Stimulated activated CD4-positive, alpha-beta T cell treated with anti-CD3 and anti-CD28 coated beads, Interleukin-1b, Interleukin-23, amount 100 ng/mL, for 1 hour (primary cell): ENCODE data around the gene DENND2D.
A peak's percentile ranks its signal among the peaks of the same experiment; 100 is the strongest.

Source experiments
- DNase-seq, 2 donors: peaks; one replicate each; pipeline ENCODE4 v3.0.0-alpha.2; 2020; ENCODE audit warnings: low read depth in 2 of 2

DENND2D gene

DNA sequence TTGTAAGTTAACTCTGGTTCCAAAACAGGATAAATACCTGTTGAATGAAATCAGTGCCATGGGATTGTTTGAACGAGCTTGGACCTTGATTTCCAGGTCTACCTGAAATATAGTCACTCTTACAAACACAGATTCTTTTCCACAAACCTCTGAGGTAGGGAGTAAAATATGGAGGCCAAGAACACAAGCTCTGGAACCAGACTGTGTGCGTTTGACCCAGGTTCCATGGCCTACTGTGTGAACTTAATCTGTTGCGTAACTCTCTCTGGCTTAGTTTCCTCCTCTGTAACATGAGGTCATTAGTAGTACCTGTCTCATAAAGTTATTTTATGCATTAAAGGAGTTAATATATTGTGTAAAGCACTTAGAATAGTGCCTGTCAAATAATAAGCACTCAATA, 25.1 kb downstream of the DENND2D start:
- no peak for DNase-seq

DNA sequence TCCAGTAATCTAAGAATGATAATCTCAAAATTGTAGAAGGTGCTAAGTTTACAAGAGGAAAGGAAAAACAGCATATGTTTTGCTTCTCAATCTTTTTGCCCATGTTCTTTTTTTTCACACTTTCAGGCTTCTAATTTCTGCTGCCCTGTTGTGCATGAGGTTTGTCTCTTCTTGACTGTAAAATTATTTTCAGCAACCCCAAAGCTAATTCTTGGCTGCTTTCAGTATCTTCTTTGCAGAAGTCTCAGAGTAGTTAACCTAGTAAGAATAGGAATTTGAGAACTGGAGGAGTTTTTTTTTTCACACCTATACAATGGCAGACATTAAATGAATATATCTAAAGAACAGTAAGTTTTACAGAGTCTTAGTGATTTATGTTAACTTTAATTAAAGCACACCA, 26.4 kb downstream of the DENND2D start:
- no peak for DNase-seq

DNA sequence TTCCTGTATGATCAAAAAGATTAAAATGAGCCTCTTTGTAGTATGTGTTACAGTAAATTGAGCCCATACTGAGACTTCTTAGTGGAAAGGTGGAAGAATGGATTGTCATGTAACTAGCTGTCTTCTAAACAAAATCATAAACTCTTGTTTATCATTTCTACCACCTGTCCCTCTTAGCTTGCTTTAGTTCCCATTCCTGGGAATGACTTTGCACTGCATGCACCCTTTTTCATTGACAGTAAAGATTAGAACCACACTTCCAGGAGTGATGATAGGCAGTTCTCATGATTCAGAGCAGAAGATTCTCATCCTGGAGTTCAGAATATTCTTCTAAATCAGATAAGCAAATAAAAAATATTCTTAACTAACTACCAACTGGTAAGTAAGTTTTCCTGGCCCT, 28.0 kb downstream of the DENND2D start:
- no peak for DNase-seq

DNA sequence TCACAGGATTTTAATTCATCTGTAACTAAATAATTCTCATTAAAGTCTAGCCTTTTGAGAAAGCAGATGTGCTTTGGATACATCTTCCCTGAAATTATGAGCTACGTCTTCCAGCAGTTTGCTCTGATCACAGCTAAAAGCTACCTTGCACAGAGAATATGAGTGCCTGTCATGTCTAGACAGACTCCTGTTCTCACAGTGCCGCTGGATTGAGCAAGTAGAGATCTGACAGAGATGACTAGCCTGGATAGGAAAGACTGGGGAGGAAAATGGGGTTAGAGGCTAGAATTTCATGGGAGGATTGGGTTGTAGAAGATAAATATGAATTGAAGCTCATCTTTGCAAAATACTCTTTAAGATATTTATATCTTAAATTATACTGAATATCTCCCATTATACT, 36.3 kb downstream of the DENND2D start:
- DNase-seq, result no peak

DNA sequence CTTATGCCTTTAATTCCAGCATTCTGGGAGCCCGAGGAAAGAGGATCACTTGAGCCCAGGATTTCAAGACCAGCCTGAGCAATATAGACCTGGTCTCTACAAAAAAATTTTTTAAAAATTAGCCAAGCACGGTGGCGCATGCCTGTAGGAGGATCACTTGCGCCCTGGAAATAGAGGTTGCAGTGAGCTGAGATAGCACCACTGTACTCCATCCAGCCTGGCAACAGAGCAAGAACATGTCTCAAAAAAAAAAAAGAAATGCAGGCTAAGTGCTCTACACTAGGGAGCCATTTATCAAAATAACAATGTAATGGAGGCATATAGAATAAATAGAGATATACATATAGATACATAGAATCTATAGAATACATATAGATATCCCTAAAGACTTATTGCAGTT, 37.1 kb downstream of the DENND2D start:
- no peak for DNase-seq

DNA sequence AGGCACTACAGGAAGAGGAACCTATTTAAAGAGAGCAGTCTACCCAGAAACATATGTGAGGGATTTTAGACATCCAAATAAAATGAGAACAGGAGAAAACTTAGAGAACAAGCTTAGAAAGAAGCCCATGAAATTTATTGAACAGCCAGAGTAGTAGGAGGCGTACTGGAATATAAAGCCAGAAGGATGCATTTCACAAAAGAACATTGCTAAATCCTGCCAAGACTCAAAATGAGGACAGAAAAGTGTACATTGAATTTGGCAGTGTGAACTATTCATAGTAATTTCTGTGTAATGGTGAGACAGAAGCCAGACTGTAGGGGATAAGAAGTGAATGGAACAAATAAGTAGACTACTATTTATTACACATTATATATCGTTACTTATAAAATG, 38.0 kb downstream of the DENND2D start:
- DNase-seq, result no peak

DNA sequence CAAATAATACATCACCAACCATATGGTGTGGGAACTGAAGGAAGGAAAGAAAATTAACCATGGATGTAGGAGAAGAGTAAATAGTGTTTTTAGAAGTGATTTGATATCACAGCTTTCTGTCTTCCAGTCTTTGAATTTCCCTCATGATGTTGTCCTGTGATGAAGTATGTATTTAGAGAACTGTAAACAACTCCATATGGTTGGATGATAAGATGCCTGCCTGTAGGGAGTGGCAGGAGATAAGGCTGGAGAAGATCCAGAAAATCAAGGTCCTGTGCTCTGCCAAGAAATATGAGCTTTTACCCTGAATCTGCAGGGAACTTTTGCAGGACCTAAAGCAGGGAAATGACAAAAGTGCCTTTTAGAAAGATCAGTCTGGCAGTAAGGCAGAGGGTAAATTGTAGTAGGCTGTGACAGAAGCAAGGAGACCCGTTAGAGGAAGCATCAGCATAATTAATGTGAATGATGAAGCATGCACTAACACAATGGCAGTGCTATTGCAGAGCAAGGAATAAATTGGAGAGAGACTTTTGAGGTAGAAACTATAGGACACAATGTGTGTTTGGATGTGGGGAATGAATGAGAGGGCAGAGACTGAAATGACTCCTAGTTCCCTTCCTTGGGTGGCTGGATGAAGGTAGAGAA, 38.5 kb downstream of the DENND2D start:
- DNase-seq, result no peak

DNA sequence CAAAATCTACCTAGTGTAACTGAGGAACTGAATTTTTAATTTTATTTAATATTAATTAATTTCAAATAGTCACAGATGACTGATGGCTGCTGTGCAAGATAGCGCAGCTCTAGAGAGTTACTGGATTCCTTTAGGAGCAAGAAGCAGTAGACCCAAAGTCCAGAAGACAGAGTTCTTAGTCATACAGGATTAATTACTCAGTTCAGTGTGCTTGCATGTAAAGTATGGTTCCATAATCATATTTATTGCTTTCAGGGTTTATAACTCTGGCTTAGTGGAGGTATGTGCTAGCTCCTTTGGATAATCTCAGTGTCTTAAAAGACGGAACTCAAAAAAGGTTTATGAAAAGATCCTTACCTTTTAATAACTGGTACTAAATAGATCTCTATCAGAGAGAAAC, 43.0 kb downstream of the DENND2D start:
- DNase-seq, result no peak

DNA sequence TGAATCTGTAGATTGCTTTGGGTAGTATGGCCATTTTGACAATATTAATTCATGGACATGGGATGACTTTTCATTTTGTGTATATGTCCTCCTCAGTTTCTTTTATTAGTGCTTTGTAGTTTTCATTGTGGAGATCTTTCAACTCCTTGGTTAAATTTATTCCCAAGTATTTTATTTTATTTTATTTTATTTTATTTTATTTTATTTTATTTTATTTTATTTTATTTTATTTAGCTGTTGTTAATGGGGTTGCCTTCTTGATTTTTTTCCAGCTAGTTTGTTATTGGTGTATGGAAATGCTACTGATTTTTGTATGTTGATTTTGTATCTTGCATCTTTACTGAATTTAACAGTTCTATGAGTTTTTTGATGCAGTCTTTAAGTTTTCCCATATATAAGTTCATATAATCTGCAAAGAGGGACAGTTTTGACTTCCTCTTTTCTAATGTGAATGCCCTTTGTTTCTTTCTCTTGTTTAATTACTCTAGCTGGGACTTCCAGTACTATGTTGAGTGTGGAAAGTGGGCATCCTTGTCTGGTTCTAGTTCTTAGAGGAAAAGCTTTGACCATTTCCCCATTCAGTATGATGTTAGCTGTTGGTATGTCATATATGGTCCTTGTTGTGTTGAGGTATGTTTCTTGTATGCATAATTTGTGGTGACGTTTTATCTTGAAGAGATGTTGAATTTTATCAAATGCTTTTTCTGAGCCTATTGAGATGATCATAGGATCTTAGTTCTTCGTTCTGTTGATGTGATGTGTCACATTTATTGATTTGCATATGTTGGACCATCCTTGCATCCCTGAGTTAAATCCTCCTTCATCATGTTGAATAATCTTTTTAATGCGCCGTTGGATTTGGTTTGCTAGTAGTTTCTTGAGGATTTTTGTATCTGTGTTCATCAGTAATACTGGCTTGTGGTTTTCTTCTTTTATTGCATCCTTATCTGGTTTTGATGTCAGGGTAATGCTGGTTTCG, 46.1 kb downstream of the DENND2D start:
- no peak for DNase-seq

DNA sequence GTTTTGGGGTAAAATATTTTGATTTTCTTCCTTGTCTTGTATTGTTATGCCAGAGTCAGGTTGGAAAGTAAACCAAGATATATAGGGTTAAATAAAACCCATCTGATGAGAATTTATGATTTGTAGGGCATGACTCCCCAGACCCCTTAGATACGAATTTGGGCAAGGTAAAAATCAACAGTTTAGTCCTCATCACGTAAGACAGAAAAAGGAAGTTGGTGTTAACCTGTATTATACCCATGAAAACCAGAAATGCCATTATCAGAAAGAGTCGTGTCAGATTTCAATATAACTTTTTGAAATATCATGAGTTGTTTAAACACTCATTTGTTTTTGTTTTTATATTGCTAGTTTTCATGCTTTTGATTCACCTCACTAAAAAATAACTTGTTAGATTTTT, 48.6 kb downstream of the DENND2D start:
- DNase-seq, result no peak

DNA sequence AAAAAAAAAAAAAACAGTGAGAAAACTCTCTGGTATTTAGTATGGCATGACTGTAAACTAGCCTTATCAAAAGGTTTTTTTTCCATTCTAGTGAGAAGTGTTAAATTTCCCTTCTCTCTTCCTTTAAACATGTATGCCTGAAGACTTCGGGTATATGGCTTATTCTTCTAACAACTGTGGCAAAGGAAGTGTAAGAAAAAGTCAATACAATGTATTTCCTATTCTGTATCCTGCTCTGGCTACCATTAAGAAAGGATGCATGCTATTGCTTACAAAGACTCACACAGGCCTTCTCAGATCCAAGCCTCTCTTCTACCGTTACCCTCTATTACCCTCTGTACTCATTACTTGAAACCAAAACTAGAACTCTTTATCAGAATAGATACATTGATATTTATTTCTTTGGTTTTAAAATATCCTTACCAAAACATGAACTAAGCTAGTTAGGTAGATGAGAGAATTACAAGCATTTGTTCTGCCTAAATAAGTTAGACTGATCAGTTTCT, 52.0 kb downstream of the DENND2D start:
- no peak for DNase-seq

DNA sequence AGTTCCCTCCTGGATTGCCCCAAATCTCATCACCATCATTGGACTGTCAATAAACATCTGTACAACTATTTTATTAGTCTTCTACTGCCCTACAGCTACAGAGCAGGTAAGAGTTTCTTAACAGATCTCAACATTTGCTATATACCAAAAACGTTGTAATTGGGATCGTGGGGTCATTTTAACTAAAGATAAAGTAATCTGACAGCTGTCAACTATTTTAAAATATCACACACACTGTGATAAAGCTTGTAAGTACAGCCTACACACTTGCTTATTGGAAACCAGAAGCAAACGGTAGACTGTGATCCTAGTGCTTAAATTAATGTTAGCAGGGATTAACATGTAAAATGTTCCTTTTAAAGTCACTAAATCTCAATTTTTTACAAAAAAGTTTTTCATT, 52.5 kb downstream of the DENND2D start:
- no peak for DNase-seq

DNA sequence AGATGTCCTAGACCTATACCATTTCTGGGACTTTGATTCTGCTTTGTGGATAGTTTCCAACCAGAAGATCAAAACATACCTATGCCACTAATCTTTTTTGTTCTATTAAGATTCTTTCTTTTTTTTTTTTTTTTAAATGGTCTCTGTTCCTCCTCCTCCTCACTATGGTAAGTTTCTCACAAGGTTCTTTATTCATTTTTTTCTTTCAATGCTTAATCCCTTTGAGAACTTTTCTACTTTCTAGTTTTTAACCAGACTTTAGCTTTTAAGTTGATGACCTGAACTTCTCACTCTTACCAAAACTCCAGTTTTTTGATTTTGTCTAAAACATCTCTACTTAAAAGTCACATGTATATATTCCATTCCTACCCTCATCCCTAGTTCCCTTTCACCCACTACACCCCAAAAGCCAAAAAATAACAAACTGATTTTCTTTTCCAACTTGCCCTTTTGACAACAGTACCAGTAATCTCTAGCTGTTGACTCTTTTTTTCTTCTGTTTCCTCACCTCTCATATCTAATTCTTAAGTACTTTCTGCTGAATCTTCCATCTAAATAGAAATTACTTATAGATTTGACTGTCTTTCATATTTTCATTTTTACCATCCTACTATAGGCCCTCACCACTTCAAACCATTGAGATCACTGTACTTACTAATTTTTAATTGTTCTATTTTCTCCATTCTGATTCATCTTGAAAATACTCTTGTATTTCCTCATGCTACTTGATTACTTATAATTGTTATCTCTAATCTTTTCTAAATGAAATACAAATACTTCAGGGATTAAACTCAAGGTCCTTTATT, 54.3 kb downstream of the DENND2D start:
- DNase-seq, result no peak

DNA sequence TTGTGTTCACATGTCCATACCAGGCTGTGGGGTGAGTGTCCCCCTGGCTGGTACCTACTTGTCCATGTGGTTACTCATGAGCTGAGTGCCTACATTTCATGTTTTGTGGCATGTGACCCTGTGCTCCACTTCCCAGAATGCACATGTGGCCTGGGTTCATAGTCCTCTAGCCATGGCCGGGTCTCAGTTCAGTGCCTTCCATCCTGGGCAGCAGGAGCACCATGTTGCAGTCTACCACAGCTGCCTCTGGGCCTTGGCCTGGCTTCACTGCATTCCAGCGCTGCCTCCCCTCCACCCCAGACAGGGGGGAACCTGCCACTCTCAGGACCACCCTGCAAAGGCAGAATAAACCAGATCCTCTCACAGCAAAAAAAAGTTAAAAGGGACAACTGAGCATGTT, 54.9 kb downstream of the DENND2D start:
- DNase-seq, result no peak

DNA sequence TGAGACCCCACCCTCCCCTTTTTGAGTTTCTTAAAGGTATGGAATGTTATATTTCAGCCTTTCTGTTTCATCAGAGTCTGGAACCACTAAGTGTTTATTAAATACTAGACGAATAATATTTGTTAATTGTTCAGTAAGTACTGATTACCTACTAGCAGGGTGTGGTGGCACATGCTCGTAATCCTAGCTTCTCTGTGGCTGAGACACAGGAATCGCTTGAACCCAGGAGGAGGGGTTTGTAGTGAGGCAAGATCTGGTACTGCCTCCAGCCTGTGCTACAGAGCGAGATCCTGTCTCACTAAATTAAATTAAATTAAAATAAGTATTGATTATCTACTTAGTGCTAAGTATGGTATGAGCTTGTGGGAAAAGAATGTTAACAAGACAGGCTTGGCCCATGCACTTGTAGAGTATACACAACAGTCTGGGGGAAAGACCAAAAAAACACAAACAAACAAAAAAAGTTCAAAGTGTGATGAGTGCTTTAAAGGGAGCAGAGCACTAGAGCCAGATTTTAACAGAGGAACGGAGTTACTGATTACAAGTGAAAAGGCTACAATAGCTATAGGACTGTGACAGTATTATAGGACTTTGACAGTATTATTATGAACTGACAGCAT, 58.0 kb downstream of the DENND2D start:
- no peak for DNase-seq

DNA sequence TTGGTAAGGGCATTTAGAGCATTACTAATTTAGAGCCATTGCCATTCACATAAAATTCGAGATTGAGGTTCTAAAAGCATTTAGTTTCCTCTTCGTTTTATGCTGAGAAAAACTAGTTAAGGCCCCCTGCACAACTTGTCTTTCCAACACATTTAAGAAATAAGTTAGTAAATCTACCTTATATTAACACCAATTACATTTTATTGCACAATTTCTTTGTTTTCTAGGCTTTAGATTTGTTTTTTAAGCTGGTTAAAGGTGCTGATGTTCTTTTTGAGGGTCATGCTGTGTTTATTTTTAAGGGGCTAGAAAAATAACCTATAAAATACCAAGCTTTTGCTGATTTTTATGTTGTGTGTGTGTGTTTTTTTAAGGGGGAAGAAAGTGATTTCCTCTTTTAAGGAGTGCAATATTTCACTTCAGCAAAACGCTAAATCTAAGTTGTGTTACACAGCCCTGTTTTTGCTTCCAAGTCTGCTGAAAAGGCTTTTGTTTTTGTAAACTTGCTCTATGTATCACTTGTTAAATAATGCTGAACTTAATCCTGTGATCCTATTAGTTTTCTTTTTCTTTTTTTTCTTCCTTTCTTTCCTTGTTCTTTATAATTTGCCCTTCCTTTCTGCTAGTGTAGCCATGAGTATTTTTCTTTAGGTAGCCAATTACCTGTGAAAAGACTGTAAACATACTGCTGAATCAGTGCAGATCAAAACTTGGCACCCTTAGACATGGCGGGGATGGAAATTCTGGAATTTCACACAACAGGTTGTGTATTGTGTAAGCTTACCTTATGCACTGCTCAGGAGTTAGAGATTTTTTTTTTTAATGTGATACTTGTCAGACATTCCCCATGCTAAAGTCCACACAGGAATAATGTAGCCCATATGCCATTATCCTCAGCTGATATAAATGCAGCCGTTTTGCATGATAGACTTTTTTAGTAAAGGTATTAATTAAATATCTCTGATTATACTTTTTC, 58.9 kb downstream of the DENND2D start:
- no peak for DNase-seq

DNA sequence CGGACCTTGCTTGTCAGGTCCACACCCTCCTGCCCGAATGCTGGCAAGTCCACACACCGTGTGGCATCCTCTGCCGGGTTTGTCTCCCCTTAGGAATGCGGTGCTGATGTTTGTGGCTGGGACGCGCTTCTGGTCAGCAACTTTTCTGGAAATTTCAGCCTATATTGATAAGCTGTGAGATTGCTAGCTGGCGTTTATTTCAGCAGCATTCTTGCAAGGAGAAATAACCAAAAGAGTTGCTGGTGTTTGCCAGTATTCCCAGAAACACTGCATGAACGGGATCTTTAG, 59.8 kb downstream of the DENND2D start:
- no peak for DNase-seq

DNA sequence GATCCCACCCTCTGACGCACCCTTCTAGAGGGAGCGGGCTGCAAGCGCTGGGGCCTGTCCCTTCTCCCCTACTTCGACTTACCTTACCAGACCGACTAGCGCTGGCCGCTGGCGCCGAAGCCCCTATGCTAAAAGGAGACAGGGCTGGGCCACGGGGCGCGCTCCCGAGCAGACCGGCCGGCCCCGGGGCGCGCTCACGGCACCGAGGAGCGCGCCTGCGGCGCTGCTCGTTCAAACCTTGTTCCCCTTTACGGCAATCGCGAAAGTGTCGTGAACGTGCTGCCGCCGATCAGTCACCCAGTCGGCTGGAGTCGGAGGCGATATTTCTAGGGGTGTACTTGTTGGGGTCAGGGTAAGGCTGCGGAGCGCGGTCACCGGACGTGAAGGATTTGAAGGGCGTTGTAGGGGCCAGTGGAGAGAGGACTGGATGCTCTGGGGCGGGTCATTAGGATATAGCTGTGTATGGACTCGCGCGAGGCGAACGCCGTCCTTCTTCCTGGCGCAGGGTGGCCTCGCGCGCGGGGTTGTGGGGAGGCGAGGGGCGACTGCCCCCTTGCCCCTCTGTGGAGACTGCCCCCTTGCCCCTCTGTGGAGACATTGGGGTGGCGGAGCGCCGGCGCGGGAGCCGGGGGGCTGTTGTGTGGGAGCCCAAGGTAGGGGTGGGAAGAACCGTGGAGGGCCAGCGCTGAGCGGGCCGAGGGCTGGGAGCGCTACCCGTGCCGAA, 60.3 kb downstream of the DENND2D start, which contains the start of the genes CEPT1 and DRAM2:
Gene CEPT1, plus strand, starts transcription at position 268 of the 724 bp plus-strand sequence. CDS start 7,492 bp downstream, outside the sequence.
Gene DRAM2, minus strand, starts transcription at position 138 of the 724 bp plus-strand sequence. CDS start 8,539 bp downstream, outside the sequence.
- DNase-seq, result peak; percentile 55 to 88

DNA sequence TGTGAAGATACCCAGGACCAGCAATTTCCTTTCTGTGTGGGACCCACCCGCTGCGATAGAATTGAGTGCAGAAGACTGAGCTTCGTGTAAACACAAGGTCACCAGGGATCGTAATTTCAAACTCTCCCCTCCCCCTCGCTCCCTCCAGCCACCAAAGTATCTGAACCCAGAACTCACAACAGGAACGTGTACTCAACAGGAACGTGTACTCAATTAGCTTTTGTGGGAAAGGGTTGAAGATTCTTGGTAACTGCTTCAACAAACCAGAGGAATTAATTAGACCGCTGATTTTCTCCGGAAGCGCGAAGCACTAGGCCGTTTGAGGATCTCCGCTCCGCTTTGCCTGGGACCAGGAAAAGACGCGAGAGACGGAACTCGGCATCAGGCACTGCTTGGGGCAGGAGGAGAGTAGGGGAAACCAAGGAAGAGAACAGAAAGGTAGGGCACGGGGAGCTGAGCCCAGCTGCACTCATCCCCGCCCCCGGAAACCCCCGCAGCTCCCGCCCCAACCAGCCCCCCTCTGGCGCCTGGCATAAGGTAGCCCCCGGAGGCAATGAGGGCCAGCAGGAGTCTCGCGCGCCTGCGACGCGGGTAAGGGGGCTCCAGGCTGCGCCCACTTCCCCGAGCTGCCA, 61.0 kb downstream of the DENND2D start:
- DNase-seq, result peak in 1 of 2 donors; percentile 12
